ENCODE data around the gene PSMD3.
"Not testable (repeated sequence)": the region's sequence is repeated elsewhere in the genome, so short reads cannot be mapped to it uniquely, and the experiment has no call there.

The PSMD3 gene

GRCh38 chr17:40000161-40000560, 19.6 kb downstream of the PSMD3 start:
- no peak for DNase-seq

DNA sequence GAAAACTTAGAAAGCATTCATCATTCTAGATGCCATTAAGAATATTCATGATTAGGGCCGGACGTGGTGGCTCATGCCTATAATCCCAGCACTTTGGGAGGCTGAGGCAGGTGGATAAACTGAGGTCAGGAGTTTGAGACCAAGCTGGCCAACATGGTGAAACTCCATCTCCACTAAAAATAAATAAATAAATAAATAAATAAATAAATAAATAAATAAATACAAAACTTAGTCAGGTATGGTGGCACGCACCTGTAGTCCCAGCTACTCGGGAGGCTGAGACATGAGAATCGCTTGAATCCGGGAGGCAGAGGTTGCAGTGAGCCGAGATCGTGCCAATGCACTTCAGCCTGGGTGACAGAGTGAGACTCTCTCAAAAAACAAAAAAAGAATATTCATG, 20.7 kb downstream of the PSMD3 start:
- not testable (repeated sequence) for DNase-seq

DNA sequence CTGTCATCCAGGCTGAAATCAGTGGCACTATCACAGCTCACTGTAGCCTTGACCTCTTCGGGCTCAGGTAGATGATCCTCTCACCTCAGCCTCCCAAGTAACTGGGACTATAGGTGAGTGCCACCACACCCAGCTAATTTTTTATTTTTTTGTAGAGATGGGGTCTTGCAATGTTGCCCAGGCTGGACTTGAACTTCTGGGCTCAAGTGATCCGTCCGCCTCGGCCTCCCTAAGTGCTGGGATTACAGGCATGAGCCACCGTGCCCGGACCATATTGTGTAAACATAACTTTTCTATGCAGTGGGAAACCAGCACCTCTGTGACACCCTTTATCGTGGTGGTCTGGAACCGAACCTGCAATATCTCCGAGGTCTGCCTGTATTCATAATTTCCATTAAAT, 23.5 kb downstream of the PSMD3 start:
- DNase-seq = no peak

GRCh38 chr17:40004712-40005111, 24.1 kb downstream of the PSMD3 start:
- no peak for DNase-seq

DNA sequence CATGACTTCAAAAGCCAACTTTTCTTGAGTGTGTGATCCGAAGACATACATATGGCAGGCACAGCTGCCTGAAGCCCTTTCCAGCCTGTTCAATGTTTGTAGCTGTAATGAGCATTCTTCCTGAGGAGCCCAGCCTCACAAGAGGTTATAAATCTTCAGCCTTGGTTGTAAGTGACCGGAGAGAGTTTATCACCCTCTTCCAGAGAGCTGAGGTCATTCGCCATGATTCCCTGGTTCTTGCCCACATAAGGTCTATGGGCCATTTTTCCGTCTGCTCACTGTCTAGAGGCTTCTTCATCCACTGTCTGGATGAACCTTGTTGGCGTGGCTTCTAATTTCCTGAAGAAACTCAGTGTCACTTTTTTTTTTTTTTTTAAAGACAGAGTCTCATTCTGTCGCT, 24.9 kb downstream of the PSMD3 start:
- DNase-seq = no peak

- DNase-seq = not testable (repeated sequence)
Measured at GRCh38 chr17:40010946-40011500, 30.4 kb downstream of the PSMD3 start.

- not testable (repeated sequence) for DNase-seq
Measured at GRCh38 chr17:40012017-40012647, 31.5 kb downstream of the PSMD3 start.

DNA sequence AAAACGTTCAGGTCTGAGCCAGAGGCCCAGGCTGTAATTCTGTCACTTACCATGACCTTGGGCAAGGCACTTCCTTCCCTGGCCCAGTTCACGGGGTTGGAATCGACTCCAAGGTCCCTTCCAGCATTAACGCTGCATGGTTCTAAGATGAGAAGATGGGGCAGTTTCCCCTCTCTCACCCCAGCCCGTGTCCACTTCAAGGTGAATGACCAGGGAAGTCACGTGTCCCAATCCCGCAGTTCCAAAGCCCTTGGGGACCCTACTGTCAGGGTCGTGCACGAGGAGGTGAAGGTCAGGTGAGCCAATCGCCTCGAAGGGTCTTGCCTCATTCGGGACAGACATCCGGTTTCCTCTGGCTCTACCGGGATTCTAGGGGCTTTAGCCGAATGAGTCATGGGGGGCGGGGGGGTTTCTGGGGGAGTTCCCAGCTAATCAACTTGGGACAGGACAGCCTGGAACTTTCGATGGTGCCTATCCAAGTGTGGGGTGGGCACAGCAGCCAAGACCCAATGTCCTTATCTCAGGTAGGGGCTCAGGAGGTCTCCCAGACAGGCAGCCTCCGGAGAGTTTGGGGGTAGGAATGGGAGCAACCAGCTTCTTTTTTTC, 33.9 kb downstream of the PSMD3 start:
- DNase-seq = no peak

- peak; percentile 66 for DNase-seq
Measured at GRCh38 chr17:40015005-40015997, 34.7 kb downstream of the PSMD3 start, which contains the start of gene CSF3. Gene CSF3 (plus strand): TSS chr17:40015440. CDS start chr17:40015475, 35 bp downstream.

- no peak for DNase-seq
Measured at GRCh38 chr17:40015998-40016985, 35.7 kb downstream of the PSMD3 start.

DNA sequence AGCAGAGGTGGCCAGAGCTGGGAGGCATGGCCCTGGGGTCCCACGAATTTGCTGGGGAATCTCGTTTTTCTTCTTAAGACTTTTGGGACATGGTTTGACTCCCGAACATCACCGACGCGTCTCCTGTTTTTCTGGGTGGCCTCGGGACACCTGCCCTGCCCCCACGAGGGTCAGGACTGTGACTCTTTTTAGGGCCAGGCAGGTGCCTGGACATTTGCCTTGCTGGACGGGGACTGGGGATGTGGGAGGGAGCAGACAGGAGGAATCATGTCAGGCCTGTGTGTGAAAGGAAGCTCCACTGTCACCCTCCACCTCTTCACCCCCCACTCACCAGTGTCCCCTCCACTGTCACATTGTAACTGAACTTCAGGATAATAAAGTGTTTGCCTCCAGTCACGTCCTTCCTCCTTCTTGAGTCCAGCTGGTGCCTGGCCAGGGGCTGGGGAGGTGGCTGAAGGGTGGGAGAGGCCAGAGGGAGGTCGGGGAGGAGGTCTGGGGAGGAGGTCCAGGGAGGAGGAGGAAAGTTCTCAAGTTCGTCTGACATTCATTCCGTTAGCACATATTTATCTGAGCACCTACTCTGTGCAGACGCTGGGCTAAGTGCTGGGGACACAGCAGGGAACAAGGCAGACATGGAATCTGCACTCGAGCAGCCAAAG, 36.9 kb downstream of the PSMD3 start:
- no peak for DNase-seq

DNA sequence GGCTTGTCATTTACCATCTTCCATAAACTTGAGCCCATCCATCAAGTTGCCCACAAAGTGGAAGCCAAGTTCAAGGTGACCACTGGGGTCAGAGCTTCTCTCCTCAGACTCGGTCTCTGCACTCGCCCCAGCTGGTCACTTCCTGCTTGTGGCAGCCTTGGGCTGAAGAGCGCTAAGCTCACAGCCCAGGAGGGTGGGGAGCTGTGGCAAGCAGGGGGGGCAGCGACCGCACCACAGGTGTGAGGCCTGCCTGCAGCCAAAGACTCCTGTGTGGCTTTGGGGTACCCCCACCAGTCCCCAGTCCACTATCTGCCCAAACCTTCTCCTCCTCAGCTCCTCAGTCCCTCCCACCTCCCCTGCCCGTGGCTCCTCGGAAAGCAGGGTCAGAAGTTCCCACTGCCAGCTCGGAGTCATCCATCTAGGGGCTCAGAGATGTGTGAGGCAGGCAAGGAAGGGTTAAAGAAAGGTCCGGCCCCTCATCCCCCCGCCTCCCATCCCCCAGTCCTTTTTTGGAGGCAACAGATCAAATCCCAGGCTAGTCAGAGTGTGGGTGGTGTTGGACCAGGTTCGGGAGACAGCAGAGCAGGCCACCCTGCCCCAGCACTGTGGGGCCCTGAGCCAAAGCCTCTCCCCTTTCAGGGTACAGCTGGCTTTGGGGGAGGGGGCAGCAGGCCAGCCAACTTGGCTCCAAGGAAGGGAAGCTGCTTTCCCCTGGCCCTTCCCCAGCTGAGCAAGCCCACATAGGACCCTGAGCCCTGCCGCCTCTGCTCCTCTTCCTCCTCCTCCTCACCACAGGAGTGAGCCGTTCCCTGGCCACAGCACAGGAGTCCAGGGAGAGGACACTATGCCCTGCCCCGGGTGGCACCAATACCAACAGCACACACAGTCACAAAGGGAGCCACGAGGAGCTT, 37.9 kb downstream of the PSMD3 start:
- DNase-seq = no peak

DNA sequence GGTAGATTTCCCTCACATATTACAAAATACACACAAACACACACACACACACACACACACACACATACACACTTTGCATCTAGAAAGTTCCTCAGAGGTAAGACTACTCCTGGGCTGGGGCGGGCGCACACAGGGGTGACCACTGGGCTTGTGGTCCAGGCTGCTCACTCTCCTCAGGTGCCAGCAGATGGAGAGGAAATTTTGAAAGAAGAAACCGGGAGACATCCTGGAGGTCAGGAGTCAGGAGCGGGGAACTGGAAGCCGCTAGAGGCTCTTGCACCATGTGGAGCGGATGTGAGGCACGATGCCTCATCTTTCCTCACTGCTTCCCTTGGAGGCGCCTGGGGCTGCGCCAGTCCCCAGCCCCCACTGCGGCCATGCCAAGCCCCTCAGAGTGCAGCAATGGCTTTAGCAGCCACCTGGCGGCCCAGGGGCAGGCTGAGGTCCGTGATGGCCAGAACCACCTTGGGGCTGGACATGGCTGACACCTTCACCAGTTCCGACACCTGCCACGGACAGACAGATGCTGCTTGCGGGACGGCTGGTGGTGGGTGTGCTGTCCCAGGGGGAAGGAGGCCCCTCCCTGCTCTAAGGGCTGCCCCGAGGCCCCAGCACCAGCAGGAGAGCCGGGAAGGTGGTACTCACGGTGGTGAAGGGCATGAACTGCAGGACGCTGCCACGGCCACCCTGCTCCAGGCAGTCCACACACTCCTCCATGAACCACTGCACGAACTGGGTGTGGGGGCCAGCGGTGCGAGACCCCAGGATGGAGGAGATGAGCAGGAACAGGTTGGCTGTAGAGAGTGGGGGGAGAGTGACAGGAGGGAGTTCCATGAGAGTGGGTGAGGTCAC, 38.8 kb downstream of the PSMD3 start:
- DNase-seq = no peak

DNA sequence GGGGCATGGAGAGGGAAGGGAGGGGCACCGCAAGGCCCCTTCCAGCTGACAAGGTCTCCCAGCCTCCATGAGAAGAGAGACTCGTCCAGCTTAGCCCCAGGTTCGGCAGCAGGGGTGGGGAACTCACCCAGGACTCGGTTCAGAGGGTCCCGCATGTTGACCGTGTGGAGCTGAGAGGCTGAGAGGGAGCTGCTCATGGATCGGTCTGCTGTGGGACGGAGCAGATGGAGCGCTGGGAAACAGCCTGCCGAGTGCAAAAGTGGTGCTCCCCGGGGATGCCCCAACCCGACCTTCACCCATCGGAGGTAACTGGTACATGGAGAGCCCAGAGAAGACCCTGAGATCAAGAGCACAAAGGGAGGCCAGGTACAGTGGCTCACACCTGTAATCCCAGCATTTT, 39.5 kb downstream of the PSMD3 start:
- DNase-seq = no peak

GRCh38 chr17:40021451-40021971, 40.9 kb downstream of the PSMD3 start:
- DNase-seq = no peak

GRCh38 chr17:40022497-40022896, 41.9 kb downstream of the PSMD3 start:
- no peak for DNase-seq

- DNase-seq = peak; percentile 53
Measured at GRCh38 chr17:40022961-40023541, 42.4 kb downstream of the PSMD3 start.

DNA sequence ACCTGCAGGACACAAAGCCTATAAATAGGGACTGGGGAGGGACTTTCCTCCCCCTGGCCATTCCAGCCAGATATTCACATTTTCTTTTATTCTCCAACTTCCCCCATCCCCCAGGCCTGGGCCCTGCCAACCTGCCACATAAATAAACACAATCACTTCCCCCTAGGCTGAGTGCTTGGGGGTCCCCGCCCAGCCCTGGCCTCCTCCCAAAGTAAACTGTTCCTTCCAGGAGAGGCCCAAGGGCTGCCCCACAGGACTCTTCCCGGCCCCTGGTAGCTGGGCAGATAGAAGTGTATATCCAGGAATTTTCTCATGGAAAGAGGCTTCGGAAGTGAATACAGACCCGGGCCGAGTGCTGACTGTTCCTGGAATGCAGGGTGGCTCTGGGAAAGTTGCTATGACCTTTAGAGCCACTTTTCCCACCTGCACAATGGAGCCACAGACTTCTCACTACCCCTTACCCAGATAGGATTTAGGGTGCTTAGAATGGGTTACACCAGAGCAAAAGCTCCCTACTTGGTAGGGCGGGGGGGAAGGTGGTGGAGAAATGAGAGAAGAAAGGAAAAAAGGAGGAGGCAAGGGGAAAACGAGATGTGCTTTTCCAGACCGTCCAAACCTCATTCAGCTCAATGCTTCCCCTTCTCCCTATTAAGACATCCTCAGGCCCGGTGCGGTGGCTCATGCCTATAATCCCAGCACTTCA, 43.1 kb downstream of the PSMD3 start:
- no peak for DNase-seq

Measured in NCI-H510A (cell line).